Loucy (cell line): ENCODE results near the gene NLRC3.

Source experiments
- CTCF ChIP-seq: fragments of 200-600 bp; sonication (generic); conservative IDR thresholded peaks from 2 replicates; pipeline ENCODE4 v1.5.1; 2014; ENCODE audit warnings: mild to moderate bottlenecking, antibody characterized with exemption, low read length
- EZH2phosphoT487 ChIP-seq: fragments of 200-600 bp; IDR thresholded peaks from 2 replicates; pipeline ENCODE4 v1.6.1; 2018; ENCODE audit warnings: antibody characterized with exemption, mild to moderate bottlenecking, moderate library complexity, borderline replicate concordance

GRCh38 chr16:3581392-3581791, 4.2 kb upstream of the NLRC3 start:
- no peak for TF ChIP-seq CTCF
- no peak for TF ChIP-seq EZH2phosphoT487
